ENCODE results near the gene CBR4.
"Not testable (repeated sequence)": the region's sequence is repeated elsewhere in the genome, so short reads cannot be mapped to it uniquely, and the experiment has no call there.

Gene CBR4

GRCh38 chr4:169047956-169048355, 37.9 kb upstream of the CBR4 start:
- no peak for DNase-seq (ENCODE audit: low read depth, low spot score)
- no peak overlapping the region for H3K27ac ChIP-seq (ENCODE audit: low read length)
- WGBS (ENCODE audit: insufficient coverage, insufficient read length), result no CpG with 5 or more reads among the region's 4 CpGs
- no peaks in the 10 kb centered on the region for H3K9me3 ChIP-seq (ENCODE audit: control insufficient read depth, insufficient read depth, low read length)
- no peaks in the 10 kb centered on the region for H3K36me3 ChIP-seq (ENCODE audit: control insufficient read depth, insufficient read depth, low read length)
- H3K4me3 ChIP-seq (ENCODE audit: low read length), result no peak overlapping the region
- H3K4me1 ChIP-seq (ENCODE audit: control insufficient read depth, insufficient read depth, low read length), result no peaks in the 10 kb centered on the region
- no peaks in the 10 kb centered on the region for H3K27me3 ChIP-seq (ENCODE audit: control insufficient read depth, insufficient read depth, low read length)

- DNase-seq (ENCODE audit: low read depth, low spot score), result no peak
These were observed 36.0 kb upstream of the CBR4 start for GRCh38 chr4:169045862-169046584.

GRCh38 chr4:169044714-169045447, 34.8 kb upstream of the CBR4 start:
- no peaks in the 10 kb centered on the region for H3K9me3 ChIP-seq (ENCODE audit: control insufficient read depth, insufficient read depth, low read length)
- H3K4me1 ChIP-seq (ENCODE audit: control insufficient read depth, insufficient read depth, low read length), result no peaks in the 10 kb centered on the region
- no peaks in the 10 kb centered on the region for H3K36me3 ChIP-seq (ENCODE audit: control insufficient read depth, insufficient read depth, low read length)
- H3K4me3 ChIP-seq (ENCODE audit: low read length), result no peak overlapping the region
- WGBS (ENCODE audit: insufficient coverage, insufficient read length), result no CpG with 5 or more reads among the region's 5 CpGs
- H3K27ac ChIP-seq (ENCODE audit: low read length), result no peak overlapping the region
- no peaks in the 10 kb centered on the region for H3K27me3 ChIP-seq (ENCODE audit: control insufficient read depth, insufficient read depth, low read length)
- no peak for DNase-seq (ENCODE audit: low read depth, low spot score)

More at GRCh38 chr4:169045862-169046584, 36.0 kb upstream of the CBR4 start:
- Histone ChIP-seq H3K4me3 (ENCODE audit: low read length) (no peak overlapping the region), H3K27me3 (ENCODE audit: control insufficient read depth, insufficient read depth, low read length) (no peaks in the 10 kb centered on the region), H3K9me3 (ENCODE audit: control insufficient read depth, insufficient read depth, low read length) (no peaks in the 10 kb centered on the region), H3K36me3 (ENCODE audit: control insufficient read depth, insufficient read depth, low read length) (no peaks in the 10 kb centered on the region), H3K4me1 (ENCODE audit: control insufficient read depth, insufficient read depth, low read length) (no peaks in the 10 kb centered on the region), H3K27ac (ENCODE audit: low read length) (no peak overlapping the region)
- no CpG with 5 or more reads among the region's 15 CpGs for WGBS (ENCODE audit: insufficient coverage, insufficient read length)

GRCh38 chr4:169042608-169043007, 32.6 kb upstream of the CBR4 start:
- DNase-seq (ENCODE audit: low read depth, low spot score), result no peak

GRCh38 chr4:169040559-169041261, 30.7 kb upstream of the CBR4 start:
- DNase-seq (ENCODE audit: low read depth, low spot score), result no peak
- Histone ChIP-seq H3K4me1 (ENCODE audit: control insufficient read depth, insufficient read depth, low read length) (no peaks in the 10 kb centered on the region), H3K27me3 (ENCODE audit: control insufficient read depth, insufficient read depth, low read length) (no peaks in the 10 kb centered on the region), H3K27ac (ENCODE audit: low read length) (no peak overlapping the region), H3K4me3 (ENCODE audit: low read length) (no peak overlapping the region), H3K9me3 (ENCODE audit: control insufficient read depth, insufficient read depth, low read length) (no peaks in the 10 kb centered on the region), H3K36me3 (ENCODE audit: control insufficient read depth, insufficient read depth, low read length) (no peaks in the 10 kb centered on the region)
- no CpG with 5 or more reads among the region's 7 CpGs for whole genome bisulfite sequencing (ENCODE audit: insufficient coverage, insufficient read length)

More at GRCh38 chr4:169042608-169043007, 32.6 kb upstream of the CBR4 start:
- WGBS (ENCODE audit: insufficient coverage, insufficient read length), result no CpG with 5 or more reads among the region's 2 CpGs
- Histone ChIP-seq H3K27me3 (ENCODE audit: control insufficient read depth, insufficient read depth, low read length) (no peaks in the 10 kb centered on the region), H3K36me3 (ENCODE audit: control insufficient read depth, insufficient read depth, low read length) (no peaks in the 10 kb centered on the region), H3K4me1 (ENCODE audit: control insufficient read depth, insufficient read depth, low read length) (no peaks in the 10 kb centered on the region), H3K4me3 (ENCODE audit: low read length) (no peak overlapping the region), H3K27ac (ENCODE audit: low read length) (no peak overlapping the region), H3K9me3 (ENCODE audit: control insufficient read depth, insufficient read depth, low read length) (no peaks in the 10 kb centered on the region)

- DNase-seq (ENCODE audit: low read depth, low spot score), result no peak
- H3K27ac ChIP-seq (ENCODE audit: low read length), result no peak overlapping the region
- H3K4me1 ChIP-seq (ENCODE audit: control insufficient read depth, insufficient read depth, low read length), result no peaks in the 10 kb centered on the region
- no peak overlapping the region for H3K4me3 ChIP-seq (ENCODE audit: low read length)
- WGBS (ENCODE audit: insufficient coverage, insufficient read length), result no CpG with 5 or more reads among the region's 8 CpGs
- no peaks in the 10 kb centered on the region for H3K36me3 ChIP-seq (ENCODE audit: control insufficient read depth, insufficient read depth, low read length)
- H3K9me3 ChIP-seq (ENCODE audit: control insufficient read depth, insufficient read depth, low read length), result no peaks in the 10 kb centered on the region
- no peaks in the 10 kb centered on the region for H3K27me3 ChIP-seq (ENCODE audit: control insufficient read depth, insufficient read depth, low read length)
These were observed 29.3 kb upstream of the CBR4 start for GRCh38 chr4:169039251-169039954.

- DNase-seq (ENCODE audit: low read depth, low spot score), result no peak
- no CpG with 5 or more reads among the region's 3 CpGs for WGBS (ENCODE audit: insufficient coverage, insufficient read length)
- Histone ChIP-seq H3K27me3 (ENCODE audit: control insufficient read depth, insufficient read depth, low read length) (no peaks in the 10 kb centered on the region), H3K36me3 (ENCODE audit: control insufficient read depth, insufficient read depth, low read length) (no peaks in the 10 kb centered on the region), H3K9me3 (ENCODE audit: control insufficient read depth, insufficient read depth, low read length) (no peaks in the 10 kb centered on the region), H3K4me1 (ENCODE audit: control insufficient read depth, insufficient read depth, low read length) (no peaks in the 10 kb centered on the region), H3K4me3 (ENCODE audit: low read length) (no peak overlapping the region), H3K27ac (ENCODE audit: low read length) (no peak overlapping the region)
These were observed 27.5 kb upstream of the CBR4 start for GRCh38 chr4:169037506-169037905.

GRCh38 chr4:169035871-169036620, 26.0 kb upstream of the CBR4 start:
- not testable (repeated sequence) for H3K36me3 ChIP-seq (ENCODE audit: control insufficient read depth, insufficient read depth, low read length); H3K4me3 ChIP-seq (ENCODE audit: low read length); H3K27ac ChIP-seq (ENCODE audit: low read length); H3K4me1 ChIP-seq (ENCODE audit: control insufficient read depth, insufficient read depth, low read length); H3K27me3 ChIP-seq (ENCODE audit: control insufficient read depth, insufficient read depth, low read length); H3K9me3 ChIP-seq (ENCODE audit: control insufficient read depth, insufficient read depth, low read length); DNase-seq (ENCODE audit: low read depth, low spot score)
- no CpG with 5 or more reads among the region's 35 CpGs for WGBS (ENCODE audit: insufficient coverage, insufficient read length)

GRCh38 chr4:169033660-169034059, 23.6 kb upstream of the CBR4 start:
- no peaks in the 10 kb centered on the region for H3K4me1 ChIP-seq (ENCODE audit: control insufficient read depth, insufficient read depth, low read length)
- H3K27ac ChIP-seq (ENCODE audit: low read length), result no peak overlapping the region
- H3K27me3 ChIP-seq (ENCODE audit: control insufficient read depth, insufficient read depth, low read length), result no peaks in the 10 kb centered on the region
- no CpG with 5 or more reads among the region's 6 CpGs for WGBS (ENCODE audit: insufficient coverage, insufficient read length)
- no peaks in the 10 kb centered on the region for H3K36me3 ChIP-seq (ENCODE audit: control insufficient read depth, insufficient read depth, low read length)
- no peak overlapping the region for H3K4me3 ChIP-seq (ENCODE audit: low read length)
- H3K9me3 ChIP-seq (ENCODE audit: control insufficient read depth, insufficient read depth, low read length), result no peaks in the 10 kb centered on the region
- no peak for DNase-seq (ENCODE audit: low read depth, low spot score)
